Neural progenitor cell (in vitro differentiated cells): Measurements from ENCODE around the gene COL25A1. TPM values are rescaled to one million over a fixed set of nuclear protein-coding genes. Genes with fewer than 3 reads are reported as not detected.

ENCODE experiments used
- DNase-seq: peaks from one replicate; pipeline ENCODE4 v3.0.0-alpha.2; 2016; ENCODE audit warnings: low spot score
- H2AFZ ChIP-seq: fragments of 200-600 bp; sonication (generic); replicated peaks from 2 replicates; pipeline ENCODE4 v1.6.1; 2016; ENCODE audit warnings: antibody characterized with exemption
- H3F3A ChIP-seq: fragments of 200-600 bp; sonication (generic); 2 replicates; pipeline ENCODE4 v1.6.1; 2016; ENCODE audit warnings: antibody characterized with exemption, low read depth
- H3K27ac ChIP-seq: fragments of 200-600 bp; sonication (generic); 2 replicates; pipeline ENCODE4 v1.5.1; 2016; ENCODE audit warnings: mild to moderate bottlenecking
- H3K27me3 ChIP-seq: fragments of 200-600 bp; sonication (generic); 2 replicates; pipeline ENCODE4 v1.6.1; 2016; ENCODE audit warnings: mild to moderate bottlenecking, moderate library complexity
- H3K36me3 ChIP-seq: fragments of 200-600 bp; sonication (generic); 2 replicates; pipeline ENCODE4 v1.5.1; 2016
- H3K4me1 ChIP-seq: fragments of 200-600 bp; sonication (generic); 2 replicates; pipeline ENCODE4 v1.6.1; 2016; ENCODE audit warnings: mixed run types
- H3K4me2 ChIP-seq: fragments of 200-600 bp; sonication (generic); 2 replicates; pipeline ENCODE4 v1.6.1; 2016
- H3K4me3 ChIP-seq: fragments of 200-600 bp; sonication (generic); 2 replicates; pipeline ENCODE4 v1.5.1; 2016
- H3K79me2 ChIP-seq: fragments of 200-600 bp; sonication (generic); 2 replicates; pipeline ENCODE4 v1.6.1; 2016; ENCODE audit warnings: low read depth
- H3K9ac ChIP-seq: fragments of 200-600 bp; sonication (generic); 2 replicates; pipeline ENCODE4 v1.6.1; 2016
- H3K9me3 ChIP-seq: fragments of 200-600 bp; sonication (generic); 2 replicates; pipeline ENCODE4 v1.5.1; 2016; ENCODE audit warnings: low read depth
- H4K20me1 ChIP-seq: fragments of 200-600 bp; sonication (generic); 2 replicates; pipeline ENCODE4 v1.6.1; 2016; ENCODE audit warnings: low read depth
- H3K27ac Mint-ChIP-seq: 3 replicates; pipeline ENCODE4 v1.8.0; 2021; ENCODE audit warnings: mixed read lengths
- H3K27me3 Mint-ChIP-seq: 2 replicates; pipeline ENCODE4 v1.8.0; 2022; ENCODE audit warnings: low read depth, mild to moderate bottlenecking, inconsistent platforms, moderate library complexity, mixed read lengths; ENCODE audit not compliant: insufficient read depth
- H3K36me3 Mint-ChIP-seq: 3 replicates; pipeline ENCODE4 v1.8.0; 2021; ENCODE audit warnings: mixed read lengths
- H3K4me1 Mint-ChIP-seq: 3 replicates; pipeline ENCODE4 v1.8.0; 2021; ENCODE audit warnings: mixed read lengths
- H3K4me3 Mint-ChIP-seq: 3 replicates; pipeline ENCODE4 v1.8.0; 2021; ENCODE audit warnings: mild to moderate bottlenecking, moderate library complexity, mixed read lengths
- H3K9me3 Mint-ChIP-seq: 3 replicates; pipeline ENCODE4 v1.8.0; 2020; ENCODE audit warnings: mixed read lengths
- CTCF ChIP-seq: fragments of 200-600 bp; sonication (generic); IDR thresholded peaks from 2 replicates; pipeline ENCODE4 v1.5.1; 2017; ENCODE audit warnings: antibody characterized with exemption, mild to moderate bottlenecking
- EZH2 ChIP-seq: fragments of 200-600 bp; sonication (generic); IDR thresholded peaks from 2 replicates; pipeline ENCODE4 v1.6.1; 2017; ENCODE audit warnings: antibody characterized with exemption, mild to moderate bottlenecking, moderate library complexity
- EZH2phosphoT487 ChIP-seq: fragments of 200-600 bp; sonication (generic); IDR thresholded peaks from 2 replicates; pipeline ENCODE4 v1.6.1; 2017; ENCODE audit warnings: antibody characterized with exemption
- total RNA-seq: library from RNA; depleted of rRNA; stranded (reverse); fragments of >200 nt; gene quantifications from 2 replicates; pipeline ENCODE4 v1.2.3, GENCODE V29; 2015; ENCODE audit warnings: low replicate concordance

Gene COL25A1
- total RNA-seq, 1 donor from 2014 or later = 1.3 TPM

DNA sequence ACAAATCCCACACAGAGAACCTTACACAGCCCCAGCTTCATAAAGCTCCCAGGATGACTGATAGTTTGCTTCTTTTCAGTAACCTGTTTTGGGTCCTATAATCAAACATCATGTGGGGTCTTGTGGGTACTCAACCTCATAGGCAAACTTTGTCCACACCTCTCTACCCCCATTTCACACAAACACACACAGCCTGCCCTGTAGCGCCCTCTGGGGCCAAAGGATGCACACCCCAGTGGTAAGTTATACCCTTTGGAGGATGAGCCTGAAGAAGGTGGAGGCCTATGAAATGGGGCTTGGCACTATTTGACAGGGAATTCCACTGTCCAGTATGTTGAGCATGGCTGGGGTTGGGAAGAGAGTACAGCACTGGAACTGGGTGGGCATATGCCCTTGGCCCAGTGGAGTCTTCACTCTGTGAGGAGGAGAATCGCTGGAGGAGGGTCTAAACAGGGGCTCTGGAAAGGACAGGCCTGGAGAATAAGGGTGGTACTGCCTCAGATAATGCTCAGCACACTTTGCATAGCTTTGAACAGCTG lies 30.5 kb upstream of the COL25A1 start:
- H3F3A ChIP-seq = no peaks in the 10 kb centered on the region
- Mint-ChIP-seq H3K27me3 (peaks cover 2% of the 10 kb centered on the region), H3K4me3 (no peak overlapping the region), H3K4me1 (no peaks in the 10 kb centered on the region), H3K27ac (no peak overlapping the region), H3K36me3 (no peaks in the 10 kb centered on the region), H3K9me3 (no peaks in the 10 kb centered on the region)
- H3K4me1 ChIP-seq = no peaks in the 10 kb centered on the region
- no peaks in the 10 kb centered on the region for H3K79me2 ChIP-seq
- no peaks in the 10 kb centered on the region for H4K20me1 ChIP-seq
- no peak overlapping the region for H3K4me2 ChIP-seq
- H2AFZ ChIP-seq = no peak overlapping the region
- H3K36me3 ChIP-seq = no peaks in the 10 kb centered on the region
- no peak overlapping the region for H3K4me3 ChIP-seq
- H3K27ac ChIP-seq = no peak overlapping the region
- H3K27me3 ChIP-seq = no peaks in the 10 kb centered on the region
- TF ChIP-seq CTCF (peak; percentile 65), EZH2phosphoT487 (no peak)
- no peak overlapping the region for H3K9ac ChIP-seq
- no peaks in the 10 kb centered on the region for H3K9me3 ChIP-seq
- DNase-seq = peak; percentile 56

- Mint-ChIP-seq H3K4me1 (no peaks in the 10 kb centered on the region), H3K9me3 (peaks cover 12% of the 10 kb centered on the region), H3K4me3 (no peak overlapping the region), H3K27ac (peak overlapping the region; percentile 38), H3K27me3 (no peaks in the 10 kb centered on the region), H3K36me3 (no peaks in the 10 kb centered on the region)
- Histone ChIP-seq H3K27me3 (no peaks in the 10 kb centered on the region), H3K27ac (no peak overlapping the region), H3K4me3 (no peak overlapping the region), H3K9me3 (peaks cover 9% of the 10 kb centered on the region), H2AFZ (no peak overlapping the region), H3K9ac (no peak overlapping the region), H3K79me2 (no peaks in the 10 kb centered on the region), H3K4me1 (no peaks in the 10 kb centered on the region), H3K36me3 (no peaks in the 10 kb centered on the region), H3K4me2 (no peak overlapping the region), H4K20me1 (no peaks in the 10 kb centered on the region), H3F3A (no peaks in the 10 kb centered on the region)
- DNase-seq = no peak
- TF ChIP-seq CTCF (no peak), EZH2 (no peak)
Observed at GRCh38 chr4:109327641-109328040, 25.2 kb upstream of the COL25A1 start.

DNA sequence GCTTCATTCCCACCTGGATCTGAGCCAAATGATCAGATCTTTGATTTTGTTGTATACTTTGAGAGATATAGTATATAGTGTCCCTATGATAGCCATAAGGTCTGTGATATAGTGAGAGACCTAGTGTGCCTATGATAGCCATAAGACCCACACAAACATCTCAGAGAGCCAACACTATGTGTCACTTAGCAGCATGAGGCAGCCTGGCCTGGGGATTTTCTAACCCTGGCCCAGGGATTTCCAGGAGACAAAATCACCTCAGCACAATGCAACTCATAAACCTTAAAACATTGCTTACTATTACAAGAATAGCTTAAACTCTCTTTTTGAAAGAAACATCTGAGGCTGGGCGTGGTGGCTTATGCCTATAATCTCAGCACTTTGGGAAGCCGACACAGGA lies 23.2 kb upstream of the COL25A1 start:
- Histone ChIP-seq H4K20me1 (no peaks in the 10 kb centered on the region), H3F3A (no peaks in the 10 kb centered on the region), H3K9ac (no peak overlapping the region), H3K27ac (no peak overlapping the region), H3K4me2 (no peak overlapping the region), H3K36me3 (no peaks in the 10 kb centered on the region), H3K27me3 (no peaks in the 10 kb centered on the region), H3K4me1 (no peaks in the 10 kb centered on the region), H3K9me3 (peaks cover 9% of the 10 kb centered on the region), H3K79me2 (no peaks in the 10 kb centered on the region), H2AFZ (no peak overlapping the region), H3K4me3 (no peak overlapping the region)
- DNase-seq = no peak
- H3K36me3 Mint-ChIP-seq = no peaks in the 10 kb centered on the region
- no peaks in the 10 kb centered on the region for H3K27me3 Mint-ChIP-seq
- TF ChIP-seq EZH2 (no peak), EZH2phosphoT487 (no peak), CTCF (no peak)
- no peak overlapping the region for H3K4me3 Mint-ChIP-seq
- H3K9me3 Mint-ChIP-seq = peaks cover 25% of the 10 kb centered on the region
- no peaks in the 10 kb centered on the region for H3K4me1 Mint-ChIP-seq
- no peak overlapping the region for H3K27ac Mint-ChIP-seq
